GM23338 (cell line): Measurements from ENCODE around the gene RNF168. TPM values are rescaled to one million over a fixed set of nuclear protein-coding genes. Genes with fewer than 3 reads are reported as not detected.
"Not testable (repeated sequence)": the region's sequence is repeated elsewhere in the genome, so short reads cannot be mapped to it uniquely, and the experiment has no call there.

Experiments
- ATAC-seq: fragments of 200-7000 bp; cut with Tn5 transposase; 3 replicates; pipeline ENCODE4 v1.9.1; 2020
- DNase-seq: peaks from one replicate; pipeline ENCODE4 v3.0.0-alpha.2; 2015; ENCODE audit warnings: low spot score
- H2AFZ ChIP-seq: fragments of 200-600 bp; sonication (generic); 2 replicates; pipeline ENCODE4 v1.8.0; 2016; ENCODE audit warnings: antibody characterized with exemption, mild to moderate bottlenecking, moderate library complexity
- H3F3A ChIP-seq: fragments of 200-600 bp; sonication (generic); replicated peaks from 2 replicates; pipeline ENCODE4 v1.8.0; 2017; ENCODE audit warnings: antibody characterized with exemption, mixed run types, low read depth
- H3K27ac ChIP-seq: fragments of 200-600 bp; sonication (generic); 2 replicates; pipeline ENCODE4 v1.6.1; 2016; ENCODE audit warnings: low read depth
- H3K27me3 ChIP-seq: fragments of 200-600 bp; sonication (generic); 2 replicates; pipeline ENCODE4 v1.8.0; 2016; ENCODE audit warnings: mild to moderate bottlenecking, mixed run types, moderate library complexity; ENCODE audit not compliant: insufficient read depth
- H3K36me3 ChIP-seq: fragments of 200-600 bp; sonication (generic); 2 replicates; pipeline ENCODE4 v1.8.0; 2016; ENCODE audit warnings: mild to moderate bottlenecking; ENCODE audit not compliant: insufficient read depth
- H3K4me1 ChIP-seq: fragments of 200-600 bp; sonication (generic); 2 replicates; pipeline ENCODE4 v1.8.0; 2016; ENCODE audit warnings: mild to moderate bottlenecking, moderate library complexity; ENCODE audit not compliant: insufficient read depth
- H3K4me2 ChIP-seq: fragments of 200-600 bp; sonication (generic); 2 replicates; pipeline ENCODE4 v1.7.1; 2017; ENCODE audit warnings: mixed run types
- H3K4me3 ChIP-seq: fragments of 200-600 bp; sonication (generic); 2 replicates; pipeline ENCODE4 v1.6.1; 2016; ENCODE audit warnings: mixed run types
- H3K79me2 ChIP-seq: fragments of 200-600 bp; sonication (generic); replicated peaks from 2 replicates; pipeline ENCODE4 v1.8.0; 2017; ENCODE audit warnings: mild to moderate bottlenecking; ENCODE audit not compliant: insufficient read depth
- H3K9me2 ChIP-seq: fragments of 200-600 bp; sonication (generic); 2 replicates; pipeline ENCODE4 v1.8.0; 2017; ENCODE audit not compliant: insufficient read depth
- H4K20me1 ChIP-seq: fragments of 200-600 bp; sonication (generic); replicated peaks from 2 replicates; pipeline ENCODE4 v1.8.0; 2017; ENCODE audit warnings: mild to moderate bottlenecking; ENCODE audit not compliant: insufficient read depth
- H3K27ac Mint-ChIP-seq: 2 replicates; pipeline ENCODE4 v1.8.0; 2020; ENCODE audit warnings: inconsistent platforms, mild to moderate bottlenecking, moderate library complexity, mixed read lengths
- H3K27me3 Mint-ChIP-seq: 3 replicates; pipeline ENCODE4 v1.8.0; 2022; ENCODE audit warnings: low read depth, mild to moderate bottlenecking, moderate library complexity, mixed read lengths, inconsistent platforms; ENCODE audit not compliant: insufficient read depth, poor library complexity
- H3K36me3 Mint-ChIP-seq: 3 replicates; pipeline ENCODE4 v1.8.0; 2021; ENCODE audit warnings: low read depth, mild to moderate bottlenecking, inconsistent platforms, moderate library complexity, mixed read lengths
- H3K4me1 Mint-ChIP-seq: 3 replicates; pipeline ENCODE4 v1.8.0; 2020; ENCODE audit warnings: mild to moderate bottlenecking, inconsistent platforms, mixed read lengths
- H3K4me3 Mint-ChIP-seq: 3 replicates; pipeline ENCODE4 v1.8.0; 2021; ENCODE audit warnings: moderate library complexity, mild to moderate bottlenecking, inconsistent platforms, mixed read lengths
- H3K9me3 Mint-ChIP-seq: 3 replicates; pipeline ENCODE4 v1.8.0; 2020; ENCODE audit warnings: moderate library complexity, mild to moderate bottlenecking, inconsistent platforms, mixed read lengths
- CREB1 ChIP-seq: fragments of 250-450 bp; sonication (Bioruptor Pico); IDR thresholded peaks from 2 replicates; pipeline ENCODE4 v1.5.0; 2020; ENCODE audit warnings: low read depth, mild to moderate bottlenecking, moderate library complexity
- CTCF ChIP-seq, 2 experiments: fragments of 200-600 bp in 1 of 2; sonication (generic) in 1 of 2; conservative IDR thresholded peaks; 2 replicates each; pipeline versions ENCODE4 v1.5.1 to v1.6.1; 2016 to 2017; ENCODE audit warnings: antibody characterized with exemption in 2 of 2, low read depth in 2 of 2, mild to moderate bottlenecking in 2 of 2, moderate library complexity in 1 of 2
- ETS1 ChIP-seq: IDR thresholded peaks from 2 replicates; pipeline ENCODE4 v1.6.1; 2016; ENCODE audit warnings: antibody characterized with exemption
- EZH2phosphoT487 ChIP-seq: fragments of 200-600 bp; sonication (generic); IDR thresholded peaks from one replicate; pipeline ENCODE4 v1.8.1; 2018; ENCODE audit warnings: antibody characterized with exemption; ENCODE audit not compliant: unreplicated experiment
- JUNB ChIP-seq: IDR thresholded peaks from one replicate; pipeline ENCODE4 v1.6.1; 2016; ENCODE audit warnings: antibody characterized with exemption; ENCODE audit not compliant: unreplicated experiment
- POLR2AphosphoS5 ChIP-seq: IDR thresholded peaks from 2 replicates; pipeline ENCODE4 v1.6.1; 2016; ENCODE audit warnings: antibody characterized with exemption, low read depth
- ZNF114 ChIP-seq: fragments of 250-450 bp; sonication (Bioruptor Pico); IDR thresholded peaks from 2 replicates; pipeline ENCODE4 v1.5.0; 2020; ENCODE audit warnings: mild to moderate bottlenecking, moderate library complexity
- ZNF331 ChIP-seq: fragments of 250-450 bp; sonication (Bioruptor Pico); IDR thresholded peaks from 2 replicates; pipeline ENCODE4 v1.5.0; 2020; ENCODE audit warnings: low read depth, mild to moderate bottlenecking, moderate library complexity
- ZNF462 ChIP-seq: fragments of 250-450 bp; sonication (Bioruptor Pico); IDR thresholded peaks from 2 replicates; pipeline ENCODE4 v1.5.0; 2020; ENCODE audit warnings: mild to moderate bottlenecking, moderate library complexity
- polyA plus RNA-seq: library from polyadenylated mRNA; unstranded; fragments of >200 nt; fragmentation: Nextera tagmentation; extraction: Ambion mirVana; gene quantifications from 2 replicates; pipeline ENCODE4 v1.2.1, GENCODE V29; 2016
- total RNA-seq: library from RNA; depleted of rRNA; stranded (reverse); fragments of >200 nt; shearing (Covaris generic); gene quantifications from 2 replicates; pipeline ENCODE4 v1.2.3, GENCODE V29; 2014

RNF168 gene
- total and polyA plus RNA-seq, 2 experiments from 2014 or later: 33.0 to 53.0 TPM

GRCh38 chr3:196457470-196457869 lies 46.1 kb downstream of the RNF168 start:
- H2AFZ ChIP-seq, H3K36me3 Mint-ChIP-seq, H3K27ac Mint-ChIP-seq, H3K27me3 ChIP-seq, H3K9me3 Mint-ChIP-seq, H3F3A ChIP-seq, H3K27me3 Mint-ChIP-seq, H3K4me1 Mint-ChIP-seq, H3K4me3 ChIP-seq, H3K4me1 ChIP-seq, H3K27ac ChIP-seq, H4K20me1 ChIP-seq, H3K79me2 ChIP-seq, H3K9me2 ChIP-seq, H3K4me2 ChIP-seq, ATAC-seq, H3K4me3 Mint-ChIP-seq, H3K36me3 ChIP-seq: not testable (repeated sequence)
- peak; percentile 32 for DNase-seq
- peak in 1 of 2 experiments; percentile 25; a peak in 1 of 4 replicates for TF ChIP-seq CTCF (conservative IDR thresholded peaks at IDR 0.05; ENCODE audit: low read depth in 2 of 2)

GRCh38 chr3:196454935-196455334 lies 48.6 kb downstream of the RNF168 start:
- Histone ChIP-seq H3K79me2 (no peaks in the 10 kb centered on the region), H3K4me1 (no peaks in the 10 kb centered on the region), H3K27ac (no peak overlapping the region), H3K4me3 (no peak overlapping the region), H3F3A (no peaks in the 10 kb centered on the region), H3K4me2 (no peak overlapping the region), H2AFZ (no peak overlapping the region), H3K27me3 (no peaks in the 10 kb centered on the region), H3K9me2 (no peaks in the 10 kb centered on the region; the same call in 1 of the 2 replicates), H3K36me3 (no peaks in the 10 kb centered on the region), H4K20me1 (no peaks in the 10 kb centered on the region)
- no peak for TF ChIP-seq ETS1
- TF ChIP-seq POLR2AphosphoS5: no peak
- TF ChIP-seq JUNB: no peak
- TF ChIP-seq ZNF331 (CRISPR knock-in tag): no peak
- no peak for TF ChIP-seq ZNF114 (CRISPR knock-in tag)
- TF ChIP-seq EZH2phosphoT487: no peak
- no peak for TF ChIP-seq ZNF462
- TF ChIP-seq CREB1 (CRISPR knock-in tag): no peak
- DNase-seq: no peak
- Mint-ChIP-seq H3K9me3 (no peaks in the 10 kb centered on the region), H3K4me1 (no peaks in the 10 kb centered on the region), H3K27me3 (peaks cover 6% of the 10 kb centered on the region), H3K4me3 (no peak overlapping the region), H3K36me3 (no peaks in the 10 kb centered on the region), H3K27ac (no peak overlapping the region)
- ATAC-seq: no peak
